Endothelial cell of umbilical vein (primary cell): ENCODE results near the gene ACTBL2.

Experiments used
- CTCF ChIP-seq, 2 donors: IDR thresholded peaks; 1 replicate in 1 of 2; 2 replicates in 1 of 2; pipeline ENCODE4 v1.5.1; 2011; ENCODE audit warnings: low read length in 2 of 2, mild to moderate bottlenecking in 2 of 2, moderate library complexity in 2 of 2, control low read depth in 1 of 2, inconsistent platforms in 1 of 2, low read depth in 1 of 2; ENCODE audit not compliant: insufficient read depth in 1 of 2; ENCODE audit errors: extremely low read depth in 1 of 2
- EZH2 ChIP-seq: IDR thresholded peaks from 2 replicates; pipeline ENCODE4 v1.6.1; 2012; ENCODE audit warnings: borderline replicate concordance, low read depth, mild to moderate bottlenecking, moderate library complexity, low read length, inconsistent platforms; ENCODE audit not compliant: severe bottlenecking
- FOS ChIP-seq: IDR thresholded peaks from 2 replicates; pipeline ENCODE4 v1.6.1; 2011; ENCODE audit warnings: mild to moderate bottlenecking, low read length, moderate library complexity, borderline replicate concordance; ENCODE audit not compliant: insufficient read depth
- GATA2 ChIP-seq: IDR thresholded peaks from 2 replicates; pipeline ENCODE4 v1.7.0; 2011; ENCODE audit warnings: low read depth, mild to moderate bottlenecking, moderate library complexity, mixed read lengths, low read length; ENCODE audit not compliant: insufficient read length, insufficient read depth
- JUN ChIP-seq: IDR thresholded peaks from 2 replicates; pipeline ENCODE4 v1.6.1; 2011; ENCODE audit warnings: borderline replicate concordance, low read depth; ENCODE audit not compliant: insufficient read length, insufficient read depth
- MAX ChIP-seq: IDR thresholded peaks from 2 replicates; pipeline ENCODE4 v1.6.1; 2011; ENCODE audit not compliant: insufficient read depth, insufficient read length
- MYC ChIP-seq: IDR thresholded peaks from one replicate; pipeline ENCODE4 v1.6.1; 2011; ENCODE audit warnings: mild to moderate bottlenecking, low read depth, low read length
- POLR2A ChIP-seq: IDR thresholded peaks from 2 replicates; pipeline ENCODE4 v1.6.1; 2012; ENCODE audit warnings: low read depth, mild to moderate bottlenecking, control low read depth, low read length
- POLR2AphosphoS5 ChIP-seq: IDR thresholded peaks from 2 replicates; pipeline ENCODE4 v1.6.1; 2012; ENCODE audit warnings: low read depth, mild to moderate bottlenecking, control low read depth, low read length, moderate library complexity; ENCODE audit not compliant: insufficient read depth

GRCh38 chr5:57482671-57483106 is at the start of gene ACTBL2:
- TF ChIP-seq EZH2: no peak
- TF ChIP-seq CTCF (IDR thresholded peaks at IDR 0.05; ENCODE audit: extremely low read depth in 1 of 2, insufficient read depth in 1 of 2, low read depth in 1 of 2, low read length in 2 of 2): no peak
- no peak for TF ChIP-seq POLR2A
- TF ChIP-seq FOS: no peak
- no peak for TF ChIP-seq JUN
- no peak for TF ChIP-seq MAX
- no peak for TF ChIP-seq MYC
- TF ChIP-seq POLR2AphosphoS5: no peak
- TF ChIP-seq GATA2: no peak
